ENCODE data around the gene C22orf23. TPM values are rescaled to one million over a fixed set of nuclear protein-coding genes. Genes with fewer than 3 reads are reported as not detected.

The C22orf23 gene
- total RNA-seq, 4 donors from 2014 or later = 0.85 TPM; not detected in 3

DNA sequence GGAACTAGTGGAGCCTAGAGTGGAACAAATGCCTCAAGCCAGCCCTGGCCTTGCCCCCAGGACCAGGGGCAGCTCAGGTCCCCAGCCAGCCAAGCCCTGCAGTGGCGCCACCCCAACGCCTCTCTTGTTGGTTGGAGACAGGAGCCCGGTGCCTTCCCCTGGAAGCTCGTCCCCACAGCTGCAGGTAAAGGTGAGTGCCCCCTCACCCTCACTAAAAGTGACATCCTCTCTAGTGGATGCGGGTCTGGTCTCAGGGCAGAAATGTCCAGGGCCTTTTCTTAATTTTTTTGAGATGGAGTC is 25.8 kb downstream of the C22orf23 start:
- Histone ChIP-seq H3K4me3 (no peak overlapping the region), H3K36me3 (peaks cover 0 to 82% (median 0%) of the 10 kb centered on the region in 3 donors), H3K4me1 (no peaks in the 10 kb centered on the region), H3K9me3 (no peaks in the 10 kb centered on the region), H3K27ac (no peak overlapping the region), H3K27me3 (no peaks in the 10 kb centered on the region)
- no peak for DNase-seq
- no peak for TF ChIP-seq POLR2A (IDR thresholded peaks at IDR 0.05)
- TF ChIP-seq, protein P1, sequence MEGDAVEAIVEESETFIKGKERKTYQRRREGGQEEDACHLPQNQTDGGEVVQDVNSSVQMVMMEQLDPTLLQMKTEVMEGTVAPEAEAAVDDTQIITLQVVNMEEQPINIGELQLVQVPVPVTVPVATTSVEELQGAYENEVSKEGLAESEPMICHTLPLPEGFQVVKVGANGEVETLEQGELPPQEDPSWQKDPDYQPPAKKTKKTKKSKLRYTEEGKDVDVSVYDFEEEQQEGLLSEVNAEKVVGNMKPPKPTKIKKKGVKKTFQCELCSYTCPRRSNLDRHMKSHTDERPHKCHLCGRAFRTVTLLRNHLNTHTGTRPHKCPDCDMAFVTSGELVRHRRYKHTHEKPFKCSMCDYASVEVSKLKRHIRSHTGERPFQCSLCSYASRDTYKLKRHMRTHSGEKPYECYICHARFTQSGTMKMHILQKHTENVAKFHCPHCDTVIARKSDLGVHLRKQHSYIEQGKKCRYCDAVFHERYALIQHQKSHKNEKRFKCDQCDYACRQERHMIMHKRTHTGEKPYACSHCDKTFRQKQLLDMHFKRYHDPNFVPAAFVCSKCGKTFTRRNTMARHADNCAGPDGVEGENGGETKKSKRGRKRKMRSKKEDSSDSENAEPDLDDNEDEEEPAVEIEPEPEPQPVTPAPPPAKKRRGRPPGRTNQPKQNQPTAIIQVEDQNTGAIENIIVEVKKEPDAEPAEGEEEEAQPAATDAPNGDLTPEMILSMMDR (IDR thresholded peaks at IDR 0.05) = no peak

DNA sequence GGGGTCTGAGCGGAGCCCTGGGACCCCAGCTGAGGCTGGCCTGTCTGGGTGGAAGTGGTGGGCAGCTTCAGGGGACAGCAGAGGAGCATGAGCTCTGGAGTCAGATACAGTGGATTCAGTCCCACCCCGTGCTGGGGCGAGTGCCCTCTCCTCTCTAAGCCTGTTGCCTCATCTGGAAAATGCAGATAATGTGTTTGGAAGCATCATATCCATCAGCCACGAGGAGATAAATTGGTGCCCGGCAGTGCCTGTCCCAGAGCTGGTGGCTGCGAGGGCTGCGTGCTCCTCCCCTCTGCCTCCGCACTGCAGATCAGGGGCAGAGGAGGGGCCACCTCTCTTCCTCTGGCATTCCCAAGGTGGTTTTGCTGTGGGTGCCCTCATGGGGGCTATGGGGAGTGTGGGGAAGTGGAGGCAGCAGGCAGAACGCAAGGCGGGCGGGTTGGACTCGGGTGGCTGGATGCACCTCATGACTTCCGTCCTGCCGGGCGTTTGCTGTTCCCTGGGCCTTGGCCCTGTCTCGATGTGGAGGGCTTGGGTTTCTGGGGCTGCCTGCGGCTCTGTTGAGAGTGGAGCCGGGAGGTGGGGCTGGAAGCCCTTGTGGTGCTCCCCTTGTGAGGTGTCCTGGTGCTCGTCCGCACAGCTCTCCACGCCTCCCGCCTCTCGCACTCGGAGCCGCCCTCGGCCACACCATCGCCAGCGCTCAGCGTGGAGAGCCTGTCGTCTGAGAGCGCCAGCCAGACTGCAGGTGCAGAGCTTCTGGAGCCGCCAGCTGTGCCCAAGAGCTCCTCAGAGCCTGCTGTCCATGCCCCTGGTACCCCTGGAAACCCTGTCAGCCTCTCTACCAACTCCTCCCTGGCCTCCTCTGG is 26.4 kb downstream of the C22orf23 start:
- Histone ChIP-seq H3K9me3 (no peaks in the 10 kb centered on the region), H3K4me3 (no peak overlapping the region), H3K36me3 (peaks cover 0 to 80% (median 0%) of the 10 kb centered on the region in 3 donors), H3K27me3 (no peaks in the 10 kb centered on the region), H3K27ac (no peak overlapping the region), H3K4me1 (no peaks in the 10 kb centered on the region)
- TF ChIP-seq, protein P1 (IDR thresholded peaks at IDR 0.05) = no peak
- no peak for TF ChIP-seq POLR2A (IDR thresholded peaks at IDR 0.05)
- DNase-seq = no peak

DNA sequence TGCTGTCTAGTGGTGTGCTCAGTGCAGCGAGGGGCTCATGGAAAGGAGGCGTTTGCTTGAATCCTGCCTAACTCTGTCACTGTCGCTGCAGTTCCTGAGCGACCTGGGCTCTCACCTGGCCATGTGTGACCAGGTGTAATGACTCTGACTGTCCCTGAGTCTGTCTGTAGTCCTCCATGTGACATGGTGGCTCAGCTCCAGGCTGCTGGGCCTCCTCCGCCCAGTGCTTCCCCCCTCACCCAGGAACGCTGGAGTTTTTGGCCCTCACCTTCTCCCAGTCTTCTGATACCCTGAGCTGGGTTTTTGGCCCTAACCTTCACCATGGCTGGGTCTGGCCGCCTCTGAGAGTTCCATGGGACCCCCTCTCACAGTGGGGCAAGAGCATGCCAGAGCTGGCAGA is 27.0 kb downstream of the C22orf23 start:
- Histone ChIP-seq H3K27me3 (no peaks in the 10 kb centered on the region), H3K27ac (no peak overlapping the region), H3K36me3 (peaks cover 0 to 79% (median 0%) of the 10 kb centered on the region in 3 donors), H3K4me1 (no peaks in the 10 kb centered on the region), H3K4me3 (no peak overlapping the region), H3K9me3 (no peaks in the 10 kb centered on the region)
- no peak for DNase-seq
- TF ChIP-seq POLR2A (IDR thresholded peaks at IDR 0.05) = no peak
- TF ChIP-seq, protein P1 (IDR thresholded peaks at IDR 0.05) = no peak

DNA sequence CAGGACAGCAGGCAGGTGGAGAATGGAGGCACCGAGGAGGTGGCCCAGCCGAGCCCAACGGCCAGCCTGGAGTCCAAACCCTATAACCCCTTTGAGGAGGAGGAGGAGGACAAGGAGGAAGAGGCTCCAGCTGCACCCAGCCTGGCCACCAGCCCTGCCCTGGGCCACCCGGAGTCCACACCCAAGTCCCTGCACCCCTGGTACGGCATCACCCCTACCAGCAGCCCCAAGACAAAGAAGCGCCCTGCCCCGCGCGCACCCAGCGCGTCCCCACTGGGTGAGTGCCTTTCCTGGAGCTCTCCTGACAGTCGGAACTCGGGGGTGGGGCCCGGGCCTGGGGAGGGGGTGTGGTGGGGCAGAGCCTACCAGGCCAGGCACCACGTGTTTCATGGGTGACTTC is 27.6 kb downstream of the C22orf23 start:
- H3K9me3 ChIP-seq = no peaks in the 10 kb centered on the region
- H3K36me3 ChIP-seq = peaks cover 0 to 83% (median 0%) of the 10 kb centered on the region in 3 donors
- no peak overlapping the region for H3K27ac ChIP-seq
- DNase-seq = no peak
- no peak for TF ChIP-seq POLR2A (IDR thresholded peaks at IDR 0.05)
- TF ChIP-seq, protein P1 (IDR thresholded peaks at IDR 0.05) = no peak
- H3K4me3 ChIP-seq = no peak overlapping the region
- no peaks in the 10 kb centered on the region for H3K4me1 ChIP-seq
- no peaks in the 10 kb centered on the region for H3K27me3 ChIP-seq

DNA sequence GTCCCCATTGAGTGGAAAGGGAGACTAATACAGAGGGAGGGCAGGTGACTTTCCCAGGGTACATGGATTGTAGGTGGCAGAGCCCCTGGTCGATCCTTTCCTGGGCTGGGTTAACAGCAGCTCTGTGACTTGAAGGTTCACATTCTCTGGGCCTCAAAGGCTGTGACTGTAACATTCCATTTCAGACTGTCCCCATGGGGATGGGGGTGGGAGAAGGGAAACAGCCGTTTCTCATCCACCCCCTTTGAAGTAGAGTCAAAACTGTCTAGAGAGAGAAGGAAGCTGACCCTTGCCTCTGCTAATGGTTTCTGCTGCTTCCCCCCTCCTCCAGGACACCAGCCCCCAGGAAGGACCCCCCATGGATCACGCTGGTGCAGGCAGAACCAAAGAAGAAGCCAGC is 28.1 kb downstream of the C22orf23 start:
- no peak for TF ChIP-seq POLR2A (IDR thresholded peaks at IDR 0.05)
- Histone ChIP-seq H3K4me3 (no peak overlapping the region), H3K27ac (no peak overlapping the region), H3K27me3 (no peaks in the 10 kb centered on the region), H3K4me1 (no peaks in the 10 kb centered on the region), H3K9me3 (no peaks in the 10 kb centered on the region), H3K36me3 (peaks cover 0 to 87% (median 0%) of the 10 kb centered on the region in 3 donors)
- no peak for DNase-seq

DNA sequence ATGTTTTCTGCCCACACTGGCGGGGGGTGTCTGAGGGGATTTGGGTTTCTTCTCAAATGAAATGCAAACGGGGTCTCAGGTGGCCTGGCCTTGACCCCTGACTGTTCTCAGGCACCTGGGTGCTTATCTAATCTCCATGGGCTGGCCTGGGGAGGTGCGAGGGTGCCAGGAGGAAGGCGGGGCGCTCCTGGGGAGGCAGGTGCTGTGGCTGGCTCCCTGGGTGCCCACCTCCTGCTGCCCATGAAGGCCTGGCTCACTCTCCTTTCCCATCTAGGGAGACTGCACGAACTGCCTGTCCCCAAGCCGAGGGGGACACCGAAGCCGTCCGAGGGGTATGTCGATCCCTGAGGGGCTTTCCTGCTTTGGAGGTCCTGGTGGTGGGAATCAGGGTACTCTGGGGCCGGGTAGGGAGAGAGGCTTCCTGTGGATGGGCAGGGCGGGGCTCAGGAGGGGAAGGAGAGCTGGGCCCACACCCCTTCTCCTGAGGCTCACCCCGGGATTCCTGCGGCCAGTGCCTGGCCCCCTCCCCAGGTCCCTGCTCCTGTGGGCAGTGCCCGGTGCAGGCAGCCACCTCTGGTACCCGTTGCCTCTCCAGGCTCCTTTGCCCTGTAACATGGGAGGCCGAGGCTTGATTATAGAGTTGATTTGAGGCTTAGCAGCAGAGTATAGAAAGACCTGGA is 28.9 kb downstream of the C22orf23 start:
- Histone ChIP-seq H3K27me3 (no peaks in the 10 kb centered on the region), H3K36me3 (peaks cover 0 to 87% (median 0%) of the 10 kb centered on the region in 3 donors), H3K9me3 (no peaks in the 10 kb centered on the region), H3K4me1 (no peaks in the 10 kb centered on the region), H3K27ac (no peak overlapping the region), H3K4me3 (no peak overlapping the region)
- DNase-seq = no peak
- no peak for TF ChIP-seq POLR2A (IDR thresholded peaks at IDR 0.05)
- TF ChIP-seq, protein P1 (IDR thresholded peaks at IDR 0.05) = no peak

All from Peyer's patch (tissue), 4 donors.